HG02759 (cell line): ENCODE data around the gene EMILIN2.
"Not testable (repeated sequence)": the region's sequence is repeated elsewhere in the genome, so short reads cannot be mapped to it uniquely, and the experiment has no call there.

Experiments used
- ATAC-seq: cut with Tn5 transposase; IDR thresholded peaks from one replicate; pipeline ENCODE4 v1.9.1; 2021; ENCODE audit warnings: mild to moderate bottlenecking, moderate library complexity; ENCODE audit not compliant: unreplicated experiment

The EMILIN2 gene

GRCh38 chr18:2913398-2914005 is 66.7 kb downstream of the EMILIN2 start:
- ATAC-seq, result no peak

DNA sequence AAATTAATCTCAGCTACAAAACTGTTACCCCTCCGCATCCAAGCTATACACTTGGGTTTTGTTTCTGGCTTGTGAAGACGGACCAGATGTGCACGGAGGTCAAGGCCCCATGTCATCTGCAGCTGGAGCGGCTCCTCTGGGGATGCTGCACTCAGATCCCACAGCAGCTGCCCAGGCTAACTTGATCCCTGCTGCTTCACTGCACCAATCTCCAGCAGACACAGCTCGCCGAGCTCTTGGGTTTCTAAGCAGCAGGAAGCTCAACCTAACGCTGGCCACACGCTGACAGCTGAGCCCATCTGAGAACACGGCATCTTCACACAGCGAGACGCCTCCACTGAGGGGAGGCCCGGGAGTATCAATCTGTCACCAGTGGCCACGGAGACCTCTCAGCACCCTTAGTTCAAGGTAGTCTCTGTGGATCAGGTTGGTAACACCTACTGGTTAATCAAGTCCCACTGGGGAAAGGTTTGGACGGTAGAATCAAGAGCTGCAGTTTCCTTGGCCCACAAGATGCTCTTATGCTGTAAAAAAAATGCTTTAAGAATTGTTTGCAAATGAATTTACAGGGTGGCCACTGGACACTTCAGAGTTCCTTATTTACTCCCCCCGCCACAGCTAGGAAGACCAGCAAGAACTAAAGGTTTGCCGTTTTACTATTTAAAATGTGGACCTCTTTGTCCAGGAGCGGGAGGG is 67.5 kb downstream of the EMILIN2 start:
- no peak for ATAC-seq

DNA sequence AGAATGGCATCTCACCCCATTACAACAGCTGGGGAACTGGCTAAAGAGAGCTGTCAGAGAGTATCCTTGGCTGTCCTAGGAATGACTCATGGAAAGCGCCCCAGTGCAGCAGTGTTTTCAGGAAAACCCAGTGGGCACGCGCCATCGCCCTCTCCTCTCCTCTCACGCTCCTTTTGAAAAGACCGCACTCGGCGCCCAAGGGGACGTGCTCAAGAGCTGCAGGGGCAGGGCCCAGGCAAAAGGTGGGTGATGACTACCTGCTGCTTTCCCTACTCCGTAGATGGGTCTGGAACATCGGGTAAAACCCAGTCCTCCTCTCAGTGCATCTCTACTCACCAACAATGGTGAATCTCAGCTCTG is 68.1 kb downstream of the EMILIN2 start:
- no peak for ATAC-seq

DNA sequence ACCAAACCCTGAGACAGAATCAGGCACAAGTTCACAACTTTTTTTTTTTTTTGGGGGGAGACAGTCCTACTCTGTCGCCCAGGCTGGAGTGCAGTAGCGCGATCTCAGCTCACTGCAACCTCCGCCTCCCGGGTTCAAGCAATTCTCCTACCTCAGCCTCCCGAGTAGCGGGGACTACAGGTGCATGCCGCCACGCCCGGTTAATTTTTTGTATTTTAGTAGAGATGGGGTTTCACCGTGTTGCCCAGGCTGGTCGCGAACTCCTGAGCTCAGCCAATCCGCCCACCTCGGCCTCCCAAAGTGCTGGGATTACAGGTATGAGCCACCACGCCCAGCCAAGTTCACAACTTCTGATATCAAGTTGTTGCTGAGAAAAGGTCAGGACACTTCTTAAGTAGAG is 68.7 kb downstream of the EMILIN2 start:
- not testable (repeated sequence) for ATAC-seq

- no peak for ATAC-seq
Measured at GRCh38 chr18:2916184-2916583, 69.4 kb downstream of the EMILIN2 start.

DNA sequence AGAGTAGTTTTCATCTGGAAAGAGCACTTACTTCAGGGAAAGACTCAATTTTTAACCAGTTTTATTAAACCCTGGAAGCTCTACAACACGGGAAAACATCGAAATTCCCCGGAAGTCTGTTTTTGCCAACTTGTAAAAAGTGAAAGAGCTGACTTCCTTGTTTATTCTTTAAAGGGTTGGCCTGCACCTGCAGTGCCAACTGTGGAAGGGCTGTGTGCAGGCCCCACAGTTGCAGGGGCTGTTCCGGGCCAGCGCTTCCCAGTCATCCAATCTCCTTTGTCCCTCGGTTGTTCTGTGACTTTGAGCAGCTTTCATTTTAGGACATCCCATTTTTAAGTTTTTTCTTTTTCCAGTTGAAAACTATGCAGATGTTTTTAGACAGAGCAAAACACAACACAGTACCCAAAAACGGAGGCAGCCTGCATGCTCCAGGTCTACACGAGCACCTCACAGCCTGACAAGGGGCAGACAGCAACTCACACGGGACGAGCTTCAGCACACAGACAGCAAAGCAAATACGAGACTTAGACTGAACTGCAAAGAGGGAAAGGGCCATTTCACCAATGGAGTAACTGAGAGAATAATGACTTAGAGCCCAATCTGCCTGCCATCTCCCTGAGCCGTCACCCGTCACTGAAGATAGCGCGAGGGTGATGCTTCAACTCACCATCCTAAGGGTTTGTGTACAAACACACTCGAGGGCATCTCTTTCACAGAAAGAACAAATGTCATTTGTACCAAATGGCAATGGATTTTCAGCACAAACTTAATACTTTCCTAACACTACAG is 70.6 kb downstream of the EMILIN2 start:
- ATAC-seq, result peak; percentile 73

DNA sequence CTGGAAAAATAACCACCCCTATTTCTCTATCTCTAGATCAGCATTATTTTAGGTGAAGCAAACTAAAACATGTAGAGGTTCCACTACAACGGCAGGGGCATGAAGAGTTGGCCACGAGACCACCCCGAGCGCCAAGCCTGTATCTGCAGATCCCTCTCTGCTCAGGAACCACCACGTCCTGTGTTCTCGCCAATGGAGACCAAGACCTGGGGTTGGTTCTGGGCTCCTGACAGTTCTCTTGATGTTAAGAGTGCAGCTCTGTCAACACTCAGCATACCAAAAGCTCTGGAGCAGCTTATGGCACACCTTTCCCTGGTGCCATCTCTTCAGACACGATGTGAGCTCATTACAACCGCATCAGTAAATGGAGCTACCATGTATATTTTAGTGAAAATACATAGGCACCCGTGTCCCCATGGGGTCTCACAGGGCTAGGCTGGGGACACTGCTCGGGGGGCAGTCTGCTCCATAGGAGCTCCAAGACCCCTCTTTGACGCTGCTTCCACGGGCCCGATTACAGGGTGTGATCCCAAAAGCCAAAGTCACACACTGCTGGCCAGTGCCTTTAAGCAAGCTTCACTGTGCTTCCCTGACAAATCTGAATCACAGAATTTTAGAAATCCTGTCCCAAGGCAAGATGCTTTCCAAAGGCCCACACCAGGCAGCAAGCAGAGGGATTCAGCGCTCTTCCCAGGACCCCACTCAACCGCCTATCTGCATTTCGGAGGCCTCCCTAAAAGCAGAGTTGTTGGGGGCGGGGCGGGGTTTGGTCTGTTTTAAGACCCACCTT is 72.2 kb downstream of the EMILIN2 start:
- no peak for ATAC-seq

DNA sequence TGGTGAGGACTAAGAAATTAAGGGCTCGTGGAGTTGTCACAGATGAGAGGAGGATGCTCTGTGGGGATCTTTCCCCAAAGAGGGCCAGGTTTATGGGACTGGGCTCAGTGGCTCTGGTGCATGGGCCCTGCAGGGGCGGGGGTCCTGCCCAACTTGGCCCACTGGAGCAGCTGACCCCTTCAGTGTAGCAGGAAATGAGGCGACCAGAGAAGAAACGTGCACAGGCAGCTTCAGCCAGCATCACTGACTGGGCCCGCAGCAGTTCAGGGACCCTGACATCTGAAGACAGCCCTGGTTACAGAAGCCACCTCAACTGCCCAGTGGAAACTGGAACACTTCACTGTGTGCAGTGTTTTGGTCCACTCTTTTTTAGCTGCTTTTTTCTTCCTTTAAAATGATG is 72.8 kb downstream of the EMILIN2 start:
- ATAC-seq, result no peak

GRCh38 chr18:2920027-2920426 is 73.2 kb downstream of the EMILIN2 start:
- ATAC-seq, result no peak

GRCh38 chr18:2920546-2921343 is 73.9 kb downstream of the EMILIN2 start:
- no peak for ATAC-seq

- no peak for ATAC-seq
Measured at GRCh38 chr18:2921778-2922177, 75.0 kb downstream of the EMILIN2 start.

GRCh38 chr18:2923464-2923863 is 76.7 kb downstream of the EMILIN2 start:
- ATAC-seq, result no peak

DNA sequence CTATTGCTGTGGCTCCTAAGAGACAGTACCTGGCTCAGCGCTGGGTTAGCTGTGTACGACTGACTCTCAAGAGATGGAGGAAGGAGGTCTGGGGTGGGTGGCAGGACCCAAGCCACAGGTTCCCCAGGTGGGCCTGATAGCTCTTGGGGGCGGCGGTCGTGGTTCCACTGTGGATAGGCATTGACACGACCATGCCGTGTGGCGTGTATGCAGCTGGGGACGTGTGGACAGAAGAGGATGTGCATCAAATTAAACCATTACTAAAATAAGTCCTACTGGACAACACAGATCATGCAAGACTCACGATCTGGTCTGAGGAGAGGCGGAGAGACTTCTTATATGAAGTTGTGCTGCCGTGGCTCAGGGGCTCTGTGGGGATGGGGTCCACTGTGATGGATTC is 78.1 kb downstream of the EMILIN2 start:
- ATAC-seq, result no peak

GRCh38 chr18:2926528-2926927 is 79.7 kb downstream of the EMILIN2 start:
- ATAC-seq, result no peak

GRCh38 chr18:2927745-2928144 is 80.9 kb downstream of the EMILIN2 start:
- no peak for ATAC-seq

- ATAC-seq, result no peak
Measured at GRCh38 chr18:2932247-2933181, 85.7 kb downstream of the EMILIN2 start.

DNA sequence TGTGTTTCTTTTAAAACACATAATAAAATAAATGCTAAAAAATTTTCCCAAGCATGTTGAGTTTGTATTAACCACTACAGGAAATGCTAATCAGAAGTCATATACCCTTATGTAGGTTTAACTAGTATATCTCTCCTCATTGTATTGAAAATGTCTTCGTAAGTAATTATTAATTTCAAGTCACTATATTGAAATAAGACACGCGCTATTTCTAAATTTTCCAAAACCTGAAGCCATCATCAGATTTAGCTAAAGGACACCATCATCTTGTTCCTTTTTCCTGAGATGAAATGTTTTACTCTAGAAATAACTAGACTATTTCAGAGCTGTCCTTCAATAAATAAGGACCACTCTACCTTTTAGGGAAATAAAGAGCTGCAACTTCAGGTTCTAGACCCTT is 87.2 kb downstream of the EMILIN2 start:
- no peak for ATAC-seq

DNA sequence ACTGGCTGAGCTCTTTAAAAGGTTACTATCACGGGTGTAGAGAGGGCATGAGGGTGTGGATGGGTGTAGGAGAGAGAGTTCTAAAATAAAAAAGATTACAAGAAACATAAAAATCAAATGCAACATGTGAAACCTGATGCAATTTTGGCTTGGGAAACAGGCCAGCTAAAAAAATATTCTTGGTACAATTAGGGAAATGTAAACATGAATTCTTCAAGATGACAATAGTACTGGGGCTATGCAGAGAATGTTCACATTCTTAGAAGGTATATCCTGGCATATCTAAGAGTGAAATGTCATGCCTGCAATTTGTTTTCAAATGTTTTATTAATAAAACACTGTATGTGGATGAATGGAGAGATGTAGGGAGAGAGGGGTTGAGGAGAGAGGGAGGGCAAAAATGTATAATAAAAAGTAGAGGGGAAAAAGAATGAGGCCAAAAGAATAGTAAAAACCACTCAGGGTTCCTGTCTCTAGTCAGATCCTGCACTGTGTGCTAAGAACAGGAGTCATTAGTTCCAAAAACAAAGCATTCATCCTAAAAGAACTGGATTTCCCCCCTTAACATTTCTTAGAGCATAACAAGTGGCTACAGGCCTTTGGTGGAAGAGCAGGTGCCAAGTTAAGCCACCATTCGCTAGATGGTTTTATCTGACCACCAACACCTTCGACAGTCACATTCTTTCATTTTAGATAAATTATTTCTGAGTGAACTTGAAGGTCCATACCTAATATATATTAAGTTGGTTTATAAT is 88.8 kb downstream of the EMILIN2 start:
- ATAC-seq, result no peak

DNA sequence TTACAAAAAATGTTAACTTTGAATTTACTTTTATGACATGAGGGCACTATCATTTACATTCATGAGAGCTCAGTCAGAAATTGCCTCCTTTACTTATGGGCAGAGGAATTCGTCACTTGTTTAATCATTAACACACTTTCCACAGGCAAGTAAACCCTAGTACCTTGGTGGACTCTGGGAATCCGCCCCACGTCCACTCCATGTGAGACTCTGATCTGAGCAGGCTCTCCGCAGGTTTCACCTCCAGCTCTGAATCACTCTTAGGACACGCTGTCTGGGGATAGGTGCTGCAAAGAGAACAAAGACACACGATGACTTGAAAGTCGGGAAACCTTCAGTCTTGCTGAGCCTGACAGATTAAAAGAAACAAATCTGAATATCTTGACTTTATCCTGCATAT is 92.5 kb downstream of the EMILIN2 start:
- ATAC-seq, result no peak
